ENCODE data around the gene GNAZ.

The GNAZ gene

GRCh38 chr22:23159291-23159630 lies 88.9 kb downstream of the GNAZ start:
- no peak for DNase-seq

- DNase-seq = no peak
Observed at GRCh38 chr22:23161029-23161428, 90.7 kb downstream of the GNAZ start.

- DNase-seq = no peak
Observed at GRCh38 chr22:23161574-23161973, 91.3 kb downstream of the GNAZ start.

- DNase-seq = no peak
Observed at GRCh38 chr22:23163665-23164064, 93.3 kb downstream of the GNAZ start.

GRCh38 chr22:23164091-23164490 lies 93.8 kb downstream of the GNAZ start:
- no peak for DNase-seq

GRCh38 chr22:23166042-23166831 lies 95.9 kb downstream of the GNAZ start:
- no peak for DNase-seq

GRCh38 chr22:23166841-23167616 lies 96.7 kb downstream of the GNAZ start:
- no peak for DNase-seq

GRCh38 chr22:23168391-23169042 lies 98.2 kb downstream of the GNAZ start:
- no peak for DNase-seq

GRCh38 chr22:23169043-23169406 lies 98.7 kb downstream of the GNAZ start:
- no peak for DNase-seq
